A673 (cell line): Measurements from ENCODE around the gene BLOC1S2.

Experiments
- CTCF ChIP-seq: fragments of 300-800, 200-600 bp; sonication (generic); conservative IDR thresholded peaks from 2 replicates; pipeline ENCODE4 v1.5.1; 2017; ENCODE audit warnings: low read depth, mild to moderate bottlenecking, antibody characterized with exemption, low read length, moderate library complexity, mixed read lengths
- EZH2 ChIP-seq: fragments of 200-600 bp; sonication (generic); IDR thresholded peaks from 2 replicates; pipeline ENCODE4 v1.6.1; 2017; ENCODE audit warnings: borderline replicate concordance, low read depth, mild to moderate bottlenecking, mixed read lengths, antibody characterized with exemption, low read length; ENCODE audit not compliant: poor library complexity, severe bottlenecking

DNA sequence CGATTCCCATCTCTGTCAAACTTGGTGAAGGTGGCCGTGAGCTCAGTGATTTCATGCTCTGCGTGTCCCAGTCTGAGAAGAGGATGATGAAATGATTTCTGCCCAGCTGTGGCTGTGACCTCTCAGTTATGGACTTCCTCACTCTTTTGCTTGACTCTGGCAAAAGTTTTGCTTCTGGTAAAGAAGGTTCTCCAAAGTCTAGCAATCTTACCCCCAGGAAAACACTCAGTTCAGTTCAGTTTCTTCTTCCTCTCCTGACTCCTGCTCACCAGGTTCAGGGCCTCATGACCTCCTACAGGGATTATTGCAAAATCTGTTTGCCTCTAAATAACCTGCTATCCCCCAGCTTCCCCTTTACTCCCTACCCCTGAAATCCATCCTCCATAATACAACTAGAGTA, 4.9 kb upstream of the BLOC1S2 start:
- TF ChIP-seq CTCF (no peak), EZH2 (no peak)
